H1 (cell line): ENCODE results near the gene RAD51B.

ENCODE experiments used
- ATF3 ChIP-seq: IDR thresholded peaks from 2 replicates; pipeline ENCODE4 v1.6.1; 2011; ENCODE audit warnings: low read depth, mild to moderate bottlenecking, low read length; ENCODE audit not compliant: insufficient read depth
- CREB1 ChIP-seq: IDR thresholded peaks from 2 replicates; pipeline ENCODE4 v1.6.1; 2012; ENCODE audit warnings: inconsistent platforms
- NRF1 ChIP-seq: IDR thresholded peaks from 2 replicates; pipeline ENCODE4 v1.6.1; 2011; ENCODE audit warnings: mild to moderate bottlenecking, low read depth, low read length, improper control_type of control experiment
- RAD21 ChIP-seq, 2 experiments: IDR thresholded peaks in 1 of 2; conservative IDR thresholded peaks in 1 of 2; 2 replicates each; pipeline ENCODE4 v1.6.1; 2011; ENCODE audit warnings: low read depth in 2 of 2, low read length in 2 of 2, improper control_type of control experiment in 1 of 2, inconsistent platforms in 1 of 2, mild to moderate bottlenecking in 1 of 2, moderate library complexity in 1 of 2
- TBP ChIP-seq: IDR thresholded peaks from 2 replicates; pipeline ENCODE4 v1.6.1; 2011; ENCODE audit warnings: low read depth, low read length, improper control_type of control experiment
- TF ChIP-seq, protein P1 (sequence below), 3 experiments: IDR thresholded peaks; 1 replicate in 2 of 3; 2 replicates in 1 of 3; pipeline versions ENCODE4 v1.5.1 to v1.6.1; 2011; ENCODE audit warnings: low read length in 3 of 3, mild to moderate bottlenecking in 3 of 3, inconsistent platforms in 2 of 3, low read depth in 1 of 3, moderate library complexity in 1 of 3; ENCODE audit not compliant: insufficient read depth in 1 of 3; ENCODE audit errors: control extremely low read depth in 1 of 3

GRCh38 chr14:67850066-67850830 lies 30.7 kb downstream of the RAD51B start:
- TF ChIP-seq, protein P1, sequence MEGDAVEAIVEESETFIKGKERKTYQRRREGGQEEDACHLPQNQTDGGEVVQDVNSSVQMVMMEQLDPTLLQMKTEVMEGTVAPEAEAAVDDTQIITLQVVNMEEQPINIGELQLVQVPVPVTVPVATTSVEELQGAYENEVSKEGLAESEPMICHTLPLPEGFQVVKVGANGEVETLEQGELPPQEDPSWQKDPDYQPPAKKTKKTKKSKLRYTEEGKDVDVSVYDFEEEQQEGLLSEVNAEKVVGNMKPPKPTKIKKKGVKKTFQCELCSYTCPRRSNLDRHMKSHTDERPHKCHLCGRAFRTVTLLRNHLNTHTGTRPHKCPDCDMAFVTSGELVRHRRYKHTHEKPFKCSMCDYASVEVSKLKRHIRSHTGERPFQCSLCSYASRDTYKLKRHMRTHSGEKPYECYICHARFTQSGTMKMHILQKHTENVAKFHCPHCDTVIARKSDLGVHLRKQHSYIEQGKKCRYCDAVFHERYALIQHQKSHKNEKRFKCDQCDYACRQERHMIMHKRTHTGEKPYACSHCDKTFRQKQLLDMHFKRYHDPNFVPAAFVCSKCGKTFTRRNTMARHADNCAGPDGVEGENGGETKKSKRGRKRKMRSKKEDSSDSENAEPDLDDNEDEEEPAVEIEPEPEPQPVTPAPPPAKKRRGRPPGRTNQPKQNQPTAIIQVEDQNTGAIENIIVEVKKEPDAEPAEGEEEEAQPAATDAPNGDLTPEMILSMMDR (IDR thresholded peaks at IDR 0.05; ENCODE audit: control extremely low read depth in 1 of 3, insufficient read depth in 1 of 3, low read depth in 1 of 3, low read length in 3 of 3) = no peak
- no peak for TF ChIP-seq CREB1
- TF ChIP-seq RAD21 (IDR thresholded peaks at IDR 0.05 in 1 of 2, conservative IDR thresholded peaks at IDR 0.05 in 1 of 2; ENCODE audit: low read depth in 2 of 2, low read length in 2 of 2) = no peak
- TF ChIP-seq NRF1 = no peak
- no peak for TF ChIP-seq ATF3
- TF ChIP-seq TBP = no peak
